GM18519 (cell line): ENCODE data around the gene DCAF4.

Experiments
- ATAC-seq: cut with Tn5 transposase; IDR thresholded peaks from one replicate; pipeline ENCODE4 v1.9.1; 2021; ENCODE audit warnings: mild to moderate bottlenecking, moderate library complexity; ENCODE audit not compliant: unreplicated experiment, low FRiP score

DCAF4 gene, protein sequence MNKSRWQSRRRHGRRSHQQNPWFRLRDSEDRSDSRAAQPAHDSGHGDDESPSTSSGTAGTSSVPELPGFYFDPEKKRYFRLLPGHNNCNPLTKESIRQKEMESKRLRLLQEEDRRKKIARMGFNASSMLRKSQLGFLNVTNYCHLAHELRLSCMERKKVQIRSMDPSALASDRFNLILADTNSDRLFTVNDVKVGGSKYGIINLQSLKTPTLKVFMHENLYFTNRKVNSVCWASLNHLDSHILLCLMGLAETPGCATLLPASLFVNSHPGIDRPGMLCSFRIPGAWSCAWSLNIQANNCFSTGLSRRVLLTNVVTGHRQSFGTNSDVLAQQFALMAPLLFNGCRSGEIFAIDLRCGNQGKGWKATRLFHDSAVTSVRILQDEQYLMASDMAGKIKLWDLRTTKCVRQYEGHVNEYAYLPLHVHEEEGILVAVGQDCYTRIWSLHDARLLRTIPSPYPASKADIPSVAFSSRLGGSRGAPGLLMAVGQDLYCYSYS

DNA sequence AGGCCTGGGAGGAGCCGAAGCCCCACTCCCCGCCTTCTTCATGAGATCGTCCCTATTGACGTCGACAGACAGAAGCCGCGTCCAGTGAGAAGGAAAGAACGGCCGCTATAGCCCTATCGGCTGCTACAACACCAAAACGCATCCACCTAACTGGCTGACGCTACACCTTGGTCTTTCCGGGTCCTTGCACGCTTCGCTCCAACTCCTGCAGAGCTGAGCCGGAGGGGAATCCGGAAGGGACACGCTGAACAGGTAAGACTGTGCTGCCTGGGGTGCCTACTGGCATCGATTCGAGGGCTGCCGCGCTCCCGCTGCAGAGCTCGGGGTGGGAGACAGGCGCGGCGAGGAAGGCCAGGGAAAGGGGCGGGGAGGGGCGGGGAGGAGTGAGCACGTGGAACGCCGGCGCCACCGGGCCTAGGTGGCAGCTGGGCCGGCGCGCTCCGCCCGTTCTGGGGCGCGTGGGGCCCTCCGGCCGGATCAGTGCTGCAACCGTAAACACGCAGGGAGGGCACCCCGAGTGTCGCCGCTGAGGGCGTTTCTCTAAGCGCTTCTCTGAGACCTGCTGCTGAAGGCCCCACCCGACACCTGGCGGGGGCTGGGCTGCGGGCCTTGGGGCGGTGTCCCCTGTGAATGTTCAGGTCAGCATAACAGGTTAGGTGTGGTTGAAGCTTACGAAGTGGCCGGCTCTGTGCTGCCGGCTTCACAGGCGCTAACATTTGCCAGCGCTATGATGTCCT, at the start of gene DCAF4:
Gene DCAF4, plus strand, starts transcription at position 173 of the 737 bp plus-strand sequence. CDS start 11,515 bp downstream, outside the sequence.
- peak; percentile 89 for ATAC-seq

DNA sequence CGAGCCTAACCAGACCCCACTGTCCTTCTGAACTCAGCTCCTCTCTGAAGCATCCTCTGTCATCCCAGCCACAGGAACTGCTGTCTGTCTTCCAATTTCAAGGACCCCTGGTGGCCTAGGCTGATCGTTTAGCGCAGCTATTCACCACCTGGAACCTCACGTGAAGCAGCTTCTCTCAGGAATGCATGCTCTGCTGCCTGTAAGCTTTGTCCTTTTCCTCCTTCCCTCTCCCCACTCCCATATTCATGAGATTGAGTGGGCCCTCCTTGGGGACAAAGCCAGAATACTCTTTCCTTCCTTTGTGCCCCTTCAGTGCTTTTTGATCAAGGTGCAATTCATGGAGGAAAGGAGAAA, 49.6 kb upstream of the DCAF4 start:
- ATAC-seq = no peak

DNA sequence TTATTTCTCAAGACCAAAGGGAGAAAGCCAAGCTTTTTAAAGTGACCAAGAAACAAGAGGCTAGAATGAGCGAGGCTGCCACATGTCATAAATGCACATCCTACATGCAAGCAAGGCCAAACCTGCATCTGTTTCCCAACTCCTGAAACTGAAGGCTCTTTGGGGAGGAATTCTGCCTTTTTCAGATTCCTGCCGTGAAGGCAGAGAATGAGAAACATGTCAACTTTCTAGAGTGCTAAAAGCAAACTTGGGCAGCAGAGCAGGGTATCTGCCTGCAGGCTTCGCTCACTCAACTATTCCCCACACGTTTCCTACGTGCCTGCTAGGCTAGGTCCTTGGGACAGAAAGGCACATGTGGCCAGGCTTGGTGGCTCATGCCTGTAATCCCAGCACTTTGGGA, 47.5 kb upstream of the DCAF4 start:
- no peak for ATAC-seq

DNA sequence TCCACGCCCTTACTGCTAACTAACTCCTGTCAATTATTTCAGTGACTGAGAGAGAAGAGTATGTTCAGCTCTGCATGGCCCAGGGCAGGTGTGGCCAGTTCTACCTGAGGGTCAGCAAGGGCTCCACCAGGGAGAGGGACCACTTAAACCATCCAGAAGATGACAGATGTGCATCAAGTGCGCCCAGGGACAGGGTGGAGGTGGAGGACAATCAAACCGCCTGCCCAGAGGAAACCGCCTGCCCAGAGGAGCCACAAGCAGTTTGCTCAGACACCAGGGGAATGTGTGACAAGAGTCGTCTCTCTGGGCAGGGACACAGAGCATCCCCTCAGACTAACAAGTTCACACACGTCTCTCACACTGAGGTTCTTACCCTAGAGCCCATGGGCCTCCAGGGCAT, 46.8 kb upstream of the DCAF4 start:
- no peak for ATAC-seq

DNA sequence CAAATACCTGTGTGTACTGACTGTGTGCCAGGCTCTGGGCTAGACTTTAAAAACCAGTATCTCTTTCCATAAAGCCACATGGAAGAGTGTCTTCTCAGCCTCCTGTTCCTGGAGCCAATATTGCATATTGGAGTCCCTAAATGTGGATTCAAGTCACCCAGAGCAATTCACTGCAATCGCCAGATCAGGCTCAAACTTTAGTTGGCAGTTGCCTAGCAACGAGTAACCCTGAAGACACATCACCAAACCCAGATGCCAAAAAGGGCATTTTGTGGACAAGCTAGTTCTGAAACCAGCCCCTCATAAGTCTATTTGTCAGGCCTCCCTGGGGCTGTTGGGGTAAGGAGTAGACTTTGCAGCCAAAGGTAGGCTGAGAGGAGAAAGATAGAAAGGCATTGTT, 46.1 kb upstream of the DCAF4 start:
- ATAC-seq = no peak

DNA sequence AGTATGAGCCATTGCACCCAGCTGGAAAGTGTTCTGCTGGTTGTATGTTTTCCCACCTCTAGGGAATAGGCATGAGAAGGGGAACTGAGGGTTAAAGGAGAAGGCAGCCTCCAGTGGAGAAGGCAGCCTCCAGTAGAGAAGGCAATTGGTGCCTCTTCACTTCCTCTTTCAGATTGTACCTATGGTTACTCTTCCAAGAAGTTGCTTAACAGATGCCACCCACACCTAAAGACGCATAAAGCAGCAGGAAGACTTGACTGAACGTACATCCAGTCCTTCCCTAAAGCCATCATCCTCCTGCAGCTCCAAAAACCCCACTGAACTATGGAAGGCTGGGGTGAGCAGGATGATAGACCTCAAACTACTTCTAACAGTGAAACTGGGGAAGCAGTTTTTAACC, 45.4 kb upstream of the DCAF4 start:
- no peak for ATAC-seq

DNA sequence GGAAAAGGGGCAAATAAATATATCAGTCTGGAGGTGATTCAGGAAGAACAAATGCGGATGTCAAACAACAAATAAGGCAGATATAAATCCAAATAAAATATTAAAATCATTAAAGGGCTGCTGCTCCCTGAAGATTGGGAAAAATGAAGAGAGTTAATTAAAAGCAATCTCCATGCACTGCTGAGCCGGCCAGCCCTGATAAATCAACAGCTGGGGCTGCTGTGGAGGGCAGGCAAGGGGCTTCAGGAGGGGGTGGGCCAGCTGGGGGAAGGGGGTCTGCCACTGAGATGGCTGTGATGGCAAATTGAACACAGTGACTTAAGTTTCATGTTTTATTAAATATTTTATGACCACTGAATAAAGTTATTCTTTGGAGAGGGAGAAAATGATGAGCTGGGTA, 44.7 kb upstream of the DCAF4 start:
- no peak for ATAC-seq

DNA sequence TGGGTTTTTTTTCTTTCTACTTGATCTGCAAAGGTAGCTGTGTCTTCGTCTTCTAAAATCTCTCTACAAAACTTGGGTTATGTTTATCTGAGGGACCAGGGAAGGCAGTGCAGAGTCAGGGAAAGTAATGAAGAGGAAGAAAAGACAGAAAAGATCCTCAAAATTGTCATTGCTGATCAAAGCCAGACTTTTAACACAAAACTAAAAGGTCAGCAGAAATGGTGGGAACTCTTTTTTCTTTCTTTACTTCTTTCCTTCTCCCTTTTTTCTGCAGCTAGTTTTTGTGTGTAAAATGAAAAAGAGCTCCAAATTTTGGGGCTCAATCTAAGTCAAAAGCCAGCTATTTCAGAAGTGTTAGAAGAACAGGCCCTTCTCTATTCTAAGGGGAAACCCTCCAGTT, 44.2 kb upstream of the DCAF4 start:
- ATAC-seq = no peak

DNA sequence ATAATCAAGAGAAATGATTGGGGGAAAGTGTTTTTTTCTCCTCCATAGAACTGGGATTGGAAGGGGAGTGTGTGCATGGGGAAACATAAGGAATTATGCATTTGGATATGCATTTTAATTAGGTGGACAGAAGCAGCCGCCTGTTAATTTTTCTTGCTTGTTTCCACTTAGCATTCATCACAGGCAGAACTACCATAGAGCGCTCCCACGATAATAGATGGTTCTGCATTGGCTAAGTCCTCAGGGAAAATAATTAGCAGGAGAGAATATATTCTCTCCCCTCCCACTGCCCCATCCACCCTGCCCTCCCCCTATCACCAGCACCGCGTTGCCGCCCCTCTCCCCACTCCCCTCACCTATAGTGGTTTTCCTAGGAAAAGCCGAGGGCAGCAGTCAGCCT, 43.8 kb upstream of the DCAF4 start:
- no peak for ATAC-seq

DNA sequence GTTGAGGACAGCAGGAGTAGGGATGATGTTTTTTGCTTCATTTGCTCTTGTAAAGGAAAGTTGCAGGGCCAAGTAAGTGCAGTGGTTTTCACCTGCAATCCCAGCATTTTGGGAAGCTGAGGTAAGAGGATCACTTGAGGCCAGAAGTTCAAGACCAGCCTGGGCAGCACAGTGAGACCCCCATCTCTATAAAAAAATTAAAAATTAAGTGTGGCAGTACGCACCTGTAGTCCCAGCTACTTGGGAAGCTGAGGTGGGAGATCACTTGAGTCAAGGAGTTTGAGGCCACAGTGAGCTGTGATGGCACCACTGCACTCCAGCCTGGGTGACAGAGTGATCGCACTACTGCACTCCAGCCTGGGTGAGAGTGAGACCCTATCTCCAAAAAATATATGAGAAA, 43.2 kb upstream of the DCAF4 start:
- ATAC-seq = no peak

DNA sequence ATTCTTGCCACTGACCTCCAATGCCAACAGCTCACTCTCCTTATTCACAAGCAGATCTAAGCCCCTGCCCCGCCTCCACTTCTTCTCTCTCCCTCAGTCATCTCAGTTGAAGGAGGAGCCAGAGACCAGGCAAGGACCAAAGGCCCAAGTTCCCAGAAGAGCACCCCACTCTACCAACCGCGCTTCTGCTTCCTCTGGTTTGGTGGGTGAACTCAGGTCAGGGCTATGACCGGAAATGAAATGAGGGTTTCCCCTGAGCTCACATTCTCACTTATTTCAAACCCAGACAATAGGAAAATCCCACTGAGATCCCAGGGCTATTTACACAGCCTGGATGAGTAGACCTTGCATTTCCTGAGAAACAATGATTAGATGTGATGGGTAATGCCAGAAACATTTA, 42.3 kb upstream of the DCAF4 start:
- no peak for ATAC-seq

DNA sequence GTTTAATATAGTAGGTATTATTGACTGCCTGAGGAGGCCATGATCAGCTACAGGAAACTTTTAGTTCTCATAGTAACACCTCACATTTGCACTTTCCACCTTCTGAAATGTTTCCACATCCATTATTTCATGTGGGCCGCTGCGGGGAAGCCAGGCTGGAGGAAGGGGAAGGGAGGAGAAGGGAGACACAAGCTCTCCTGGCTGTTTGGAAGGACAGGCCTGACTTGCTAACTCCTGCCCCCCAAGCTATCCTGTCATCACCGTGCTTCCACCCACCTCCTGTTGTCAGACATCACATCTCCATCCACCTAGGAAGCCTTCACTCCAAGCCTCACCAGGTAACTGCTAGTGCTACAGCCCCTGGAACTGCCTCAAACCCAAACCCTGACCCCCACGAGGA, 41.9 kb upstream of the DCAF4 start:
- no peak for ATAC-seq

DNA sequence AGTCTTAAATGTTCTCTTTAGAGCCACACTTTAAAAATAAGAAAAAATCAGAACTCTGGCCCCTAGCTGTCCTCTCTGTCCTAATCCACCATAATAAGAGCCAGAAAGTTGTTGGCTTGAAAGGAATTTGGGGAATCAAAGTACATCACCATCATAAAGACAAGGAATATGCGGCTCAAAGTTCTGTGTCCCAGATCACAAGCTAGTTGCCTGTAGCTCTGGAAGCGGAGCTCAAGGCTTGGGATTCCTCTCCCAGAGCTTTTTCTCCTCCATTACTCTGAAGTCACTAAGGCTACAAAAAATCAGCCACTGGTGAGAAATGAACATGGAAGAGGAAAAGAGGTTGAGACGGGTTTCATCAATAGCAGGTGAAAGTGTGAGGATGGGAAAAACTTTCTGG, 38.8 kb upstream of the DCAF4 start:
- no peak for ATAC-seq

DNA sequence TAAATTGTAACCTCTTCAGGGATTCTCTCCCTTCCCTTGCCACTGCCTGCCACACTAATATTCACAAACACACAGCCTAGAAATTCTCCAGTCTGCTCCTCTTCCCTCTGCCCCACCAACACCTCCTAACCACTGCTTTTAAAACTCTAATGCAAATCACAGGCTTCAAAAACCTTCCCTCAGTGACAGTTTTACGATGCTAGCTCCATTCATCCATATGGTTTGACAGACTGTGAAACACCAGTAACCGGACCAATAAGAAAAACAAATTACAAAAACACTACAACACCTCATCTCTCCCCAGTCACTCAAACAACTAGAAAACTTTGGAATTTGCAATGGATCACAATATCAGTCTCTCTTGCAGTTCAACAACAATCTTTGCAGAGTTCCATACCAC, 38.1 kb upstream of the DCAF4 start:
- no peak for ATAC-seq

DNA sequence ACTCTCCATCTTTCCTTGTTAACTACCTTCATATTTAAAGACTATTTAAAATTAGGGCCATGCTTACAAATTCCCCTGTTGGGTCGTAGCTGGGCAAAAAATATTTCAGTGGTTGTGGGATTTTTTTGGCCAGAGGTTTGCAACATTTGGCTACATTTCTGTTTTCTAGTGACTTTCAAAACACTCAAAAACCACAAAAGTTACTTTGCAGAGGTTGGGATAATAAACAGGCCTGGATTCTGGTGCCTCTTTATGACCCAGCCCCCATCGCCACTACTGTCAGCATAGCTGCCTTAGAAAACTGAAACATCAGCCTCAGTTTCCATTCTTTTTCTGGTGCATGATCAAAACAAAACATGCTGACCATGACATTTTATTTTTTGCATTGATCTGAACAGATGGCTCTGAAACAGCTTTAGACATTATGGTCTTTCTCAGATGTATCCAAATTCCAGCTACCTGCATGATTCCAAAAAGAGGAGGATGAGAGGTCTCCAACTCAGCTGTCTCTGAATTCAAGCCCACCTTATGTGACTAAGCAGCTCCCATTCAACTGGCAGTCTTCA, 37.5 kb upstream of the DCAF4 start:
- ATAC-seq = no peak

DNA sequence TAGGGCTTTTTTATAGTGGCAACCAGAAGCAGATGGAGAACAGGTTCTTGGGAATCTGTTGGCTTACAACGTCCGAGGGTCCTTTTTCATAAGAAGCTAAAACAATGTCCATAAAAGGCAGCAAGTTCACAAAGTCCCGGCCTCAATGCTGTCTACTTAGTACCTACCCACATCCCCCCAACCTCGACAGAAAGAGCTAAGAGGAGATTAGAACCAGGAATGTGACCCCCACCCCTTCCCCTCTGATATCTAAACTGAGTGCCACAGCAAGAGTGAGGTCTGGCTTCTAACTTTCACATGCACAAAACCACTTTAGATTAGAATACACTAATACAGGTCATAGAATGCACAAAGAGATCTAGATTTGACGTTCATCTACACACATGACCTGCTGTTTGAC, 36.9 kb upstream of the DCAF4 start:
- no peak for ATAC-seq

DNA sequence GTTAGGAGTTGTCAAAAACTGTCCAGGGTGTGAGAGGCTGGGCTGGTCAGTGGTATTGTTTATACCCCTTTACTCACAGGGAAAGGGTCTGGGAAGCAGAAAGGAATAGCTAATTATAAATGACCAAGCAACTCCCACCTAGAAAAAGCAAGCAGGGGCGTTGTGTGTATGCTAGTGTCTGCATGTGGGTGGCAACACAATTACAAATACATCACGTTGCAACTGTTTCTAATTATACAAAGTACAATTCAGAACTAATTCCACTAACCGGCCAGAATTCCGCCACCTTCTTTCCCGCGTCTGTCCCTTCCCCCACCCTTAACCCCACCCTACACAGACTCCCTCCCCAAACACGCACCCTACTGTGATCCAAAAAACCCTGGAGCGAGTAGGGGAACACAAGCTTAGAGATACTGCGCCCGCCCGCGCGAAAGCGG, 34.6 kb upstream of the DCAF4 start:
- ATAC-seq = no peak

DNA sequence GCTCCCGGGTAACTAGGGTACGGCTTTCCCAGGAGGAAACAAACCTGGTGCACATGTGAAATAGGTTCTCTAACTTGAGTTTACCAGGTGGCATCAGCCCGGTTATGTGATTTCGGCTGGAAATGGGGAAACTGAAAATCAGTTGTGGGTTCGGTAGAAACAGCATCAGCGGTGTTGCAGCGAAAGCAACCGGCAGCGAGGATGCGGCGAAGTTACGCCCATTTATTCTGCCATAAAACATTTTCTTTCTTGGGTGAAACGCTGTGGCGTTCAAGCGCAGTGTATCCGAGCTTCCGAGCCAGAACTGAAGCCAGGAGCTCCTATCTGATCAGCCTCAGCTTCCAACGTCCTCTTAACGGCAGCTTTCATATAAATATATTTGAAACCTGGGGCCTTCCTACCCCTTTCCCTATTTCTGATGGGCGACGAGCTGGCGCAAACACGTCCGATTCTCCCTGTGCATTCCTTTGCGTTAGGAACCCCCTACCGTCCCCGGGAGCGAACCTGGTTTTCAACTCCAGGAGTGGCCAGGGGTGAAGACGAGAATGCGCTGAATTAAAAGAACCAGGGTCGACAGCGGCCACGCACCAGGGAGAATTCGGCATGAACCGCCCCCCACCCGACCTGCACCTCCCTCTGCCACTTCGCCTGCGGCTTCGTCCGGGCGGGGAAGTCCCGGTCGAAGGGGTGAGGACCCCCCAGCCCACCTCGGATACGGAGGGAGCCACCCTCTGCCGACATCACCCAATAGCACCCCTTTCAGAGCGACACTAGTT, 34.0 kb upstream of the DCAF4 start:
- no peak for ATAC-seq

DNA sequence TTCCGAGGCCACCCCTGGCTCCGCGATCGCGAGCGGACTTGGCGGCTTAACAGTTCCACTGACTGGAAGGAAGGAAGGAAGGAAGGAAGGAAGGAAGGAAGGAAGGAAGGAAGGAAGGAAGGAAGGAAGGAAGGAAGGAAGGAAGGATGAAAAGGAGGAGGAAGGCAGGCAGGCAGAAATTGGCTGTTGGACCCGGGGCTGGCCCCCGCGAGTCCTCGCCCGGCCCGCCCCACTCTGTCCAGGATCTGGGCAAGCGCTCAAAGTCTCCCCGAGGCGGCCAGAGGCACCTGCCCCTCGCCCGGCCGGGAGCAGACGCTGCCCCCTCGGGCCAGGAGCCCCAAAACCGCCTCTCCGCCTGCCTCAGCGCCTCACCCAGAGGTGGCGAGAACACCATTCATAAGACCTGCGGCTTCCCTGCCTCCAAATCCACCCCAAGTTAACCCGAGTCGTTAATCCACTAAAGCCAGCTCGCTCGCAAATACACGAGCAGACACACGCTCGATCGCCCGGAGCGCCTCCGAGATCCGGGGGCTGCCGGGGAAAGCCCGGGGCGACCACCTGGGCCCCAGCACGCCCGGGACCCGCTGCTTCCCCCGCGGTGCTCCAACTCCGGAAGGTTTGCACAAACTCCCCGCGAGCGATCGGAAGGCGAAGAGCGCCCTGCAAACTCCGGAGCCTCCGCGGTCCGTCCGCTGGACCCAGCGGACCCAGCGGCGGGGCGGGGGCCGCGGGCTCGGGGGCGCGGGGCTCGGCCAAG, 33.2 kb upstream of the DCAF4 start:
- ATAC-seq = no peak
